ENCODE measurements around the gene CEP170B.

- TF ChIP-seq, protein P1, sequence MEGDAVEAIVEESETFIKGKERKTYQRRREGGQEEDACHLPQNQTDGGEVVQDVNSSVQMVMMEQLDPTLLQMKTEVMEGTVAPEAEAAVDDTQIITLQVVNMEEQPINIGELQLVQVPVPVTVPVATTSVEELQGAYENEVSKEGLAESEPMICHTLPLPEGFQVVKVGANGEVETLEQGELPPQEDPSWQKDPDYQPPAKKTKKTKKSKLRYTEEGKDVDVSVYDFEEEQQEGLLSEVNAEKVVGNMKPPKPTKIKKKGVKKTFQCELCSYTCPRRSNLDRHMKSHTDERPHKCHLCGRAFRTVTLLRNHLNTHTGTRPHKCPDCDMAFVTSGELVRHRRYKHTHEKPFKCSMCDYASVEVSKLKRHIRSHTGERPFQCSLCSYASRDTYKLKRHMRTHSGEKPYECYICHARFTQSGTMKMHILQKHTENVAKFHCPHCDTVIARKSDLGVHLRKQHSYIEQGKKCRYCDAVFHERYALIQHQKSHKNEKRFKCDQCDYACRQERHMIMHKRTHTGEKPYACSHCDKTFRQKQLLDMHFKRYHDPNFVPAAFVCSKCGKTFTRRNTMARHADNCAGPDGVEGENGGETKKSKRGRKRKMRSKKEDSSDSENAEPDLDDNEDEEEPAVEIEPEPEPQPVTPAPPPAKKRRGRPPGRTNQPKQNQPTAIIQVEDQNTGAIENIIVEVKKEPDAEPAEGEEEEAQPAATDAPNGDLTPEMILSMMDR (conservative IDR thresholded peaks at IDR 0.05): no peak
- no peak for TF ChIP-seq ZFX (IDR thresholded peaks at IDR 0.05)
These were observed 16.4 kb downstream of the CEP170B start for GRCh38 chr14:104881369-104881979.
